GM18867 (cell line): Measurements from ENCODE around the gene KRTAP5-7.
"Not testable (repeated sequence)": the region's sequence is repeated elsewhere in the genome, so short reads cannot be mapped to it uniquely, and the experiment has no call there.

Experiments used
- ATAC-seq: cut with Tn5 transposase; IDR thresholded peaks from one replicate; pipeline ENCODE4 v1.9.1; 2021; ENCODE audit warnings: mild to moderate bottlenecking, moderate library complexity; ENCODE audit not compliant: unreplicated experiment

KRTAP5-7 gene

GRCh38 chr11:71532036-71532610 is 5.1 kb downstream of the KRTAP5-7 start:
- ATAC-seq: no peak

DNA sequence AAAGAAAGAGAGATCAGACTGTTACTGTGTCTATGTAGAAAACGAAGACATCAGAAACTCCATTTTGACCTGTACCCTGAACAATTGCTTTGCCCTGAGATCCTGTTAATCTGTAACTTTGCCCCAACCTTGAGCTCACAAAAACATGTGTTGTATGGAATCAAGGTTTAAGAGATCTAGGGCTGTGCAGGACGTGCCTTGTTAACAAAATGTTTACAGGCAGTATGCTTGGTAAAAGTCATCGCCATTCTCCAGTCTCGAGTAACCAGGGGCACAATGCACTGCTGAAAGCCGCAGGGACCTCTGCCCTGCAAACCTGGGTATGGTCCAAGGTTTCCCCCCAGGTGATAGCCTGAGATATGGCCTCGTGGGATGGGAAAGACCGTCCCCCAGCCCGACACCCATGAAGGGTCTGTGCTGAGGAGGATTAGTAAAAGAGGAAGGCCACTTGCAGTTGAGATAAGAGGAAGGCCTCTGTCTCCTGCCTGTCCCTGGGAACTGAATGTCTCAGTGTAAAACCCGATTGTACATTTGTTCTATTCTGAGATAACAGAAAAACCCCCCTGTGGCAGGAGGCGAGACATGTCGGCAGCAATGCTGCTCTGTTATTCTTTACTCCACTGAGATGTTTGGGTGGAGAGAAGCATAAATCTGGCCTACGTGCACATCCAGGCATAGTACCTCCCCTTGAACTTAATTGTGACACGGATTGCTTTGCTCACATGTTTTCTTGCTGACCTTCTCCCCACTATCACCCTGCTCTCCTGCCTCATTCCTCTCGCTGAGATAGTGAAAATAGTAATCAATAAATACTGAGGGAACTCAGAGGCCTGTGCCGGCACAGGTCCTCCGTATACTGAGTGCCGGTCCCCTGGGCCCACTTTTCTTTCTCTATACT is 7.9 kb downstream of the KRTAP5-7 start:
- ATAC-seq: not testable (repeated sequence)

DNA sequence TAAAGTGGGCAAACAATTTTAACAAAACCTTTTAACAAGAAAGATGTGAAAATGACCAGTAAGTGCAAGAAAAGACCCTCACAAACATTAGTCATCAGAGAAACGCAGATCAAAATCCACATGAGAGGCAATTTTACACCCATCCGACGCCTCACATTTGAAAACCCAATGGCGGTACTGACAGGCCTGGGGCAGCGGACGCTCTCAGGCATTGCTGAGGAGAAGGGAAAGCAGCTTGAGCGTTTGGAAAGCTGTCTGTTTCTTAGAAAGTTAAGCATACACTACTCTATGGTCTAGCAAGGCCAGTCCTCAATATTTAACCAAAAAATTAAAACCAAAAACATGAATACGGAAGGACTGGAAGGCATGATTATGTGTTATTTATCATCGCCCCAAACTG is 8.8 kb downstream of the KRTAP5-7 start:
- ATAC-seq: no peak

- ATAC-seq: no peak
These were observed 10.5 kb downstream of the KRTAP5-7 start for GRCh38 chr11:71537537-71537936.

DNA sequence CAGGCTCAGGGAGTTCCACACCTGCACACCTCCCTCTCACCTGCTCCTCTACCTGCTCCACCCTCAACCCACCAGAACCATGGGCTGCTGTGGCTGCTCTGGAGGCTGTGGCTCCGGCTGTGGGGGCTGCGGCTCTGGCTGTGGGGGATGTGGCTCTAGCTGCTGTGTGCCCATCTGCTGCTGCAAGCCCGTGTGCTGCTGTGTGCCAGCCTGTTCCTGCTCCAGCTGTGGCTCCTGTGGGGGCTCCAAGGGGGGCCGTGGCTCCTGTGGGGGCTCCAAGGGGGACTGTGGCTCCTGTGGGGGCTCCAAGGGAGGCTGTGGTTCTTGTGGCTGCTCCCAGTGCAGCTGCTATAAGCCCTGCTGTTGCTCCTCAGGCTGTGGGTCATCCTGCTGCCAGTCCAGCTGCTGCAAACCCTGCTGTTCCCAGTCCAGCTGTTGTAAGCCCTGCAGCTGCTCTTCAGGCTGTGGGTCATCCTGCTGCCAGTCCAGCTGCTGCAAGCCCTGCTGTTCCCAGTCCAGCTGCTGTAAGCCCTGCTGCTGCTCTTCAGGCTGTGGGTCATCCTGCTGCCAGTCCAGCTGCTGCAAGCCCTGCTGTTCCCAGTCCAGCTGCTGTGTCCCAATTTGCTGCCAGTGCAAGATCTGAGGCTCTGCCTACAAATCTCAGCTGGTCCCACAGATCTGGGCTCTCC is 11.1 kb downstream of the KRTAP5-7 start, which contains the start of gene KRTAP5-8:
KRTAP5-8 (plus strand) TSS at position 49 of the 689 bp plus-strand sequence; CDS start at position 80, 31 bp downstream.
- not testable (repeated sequence) for ATAC-seq

DNA sequence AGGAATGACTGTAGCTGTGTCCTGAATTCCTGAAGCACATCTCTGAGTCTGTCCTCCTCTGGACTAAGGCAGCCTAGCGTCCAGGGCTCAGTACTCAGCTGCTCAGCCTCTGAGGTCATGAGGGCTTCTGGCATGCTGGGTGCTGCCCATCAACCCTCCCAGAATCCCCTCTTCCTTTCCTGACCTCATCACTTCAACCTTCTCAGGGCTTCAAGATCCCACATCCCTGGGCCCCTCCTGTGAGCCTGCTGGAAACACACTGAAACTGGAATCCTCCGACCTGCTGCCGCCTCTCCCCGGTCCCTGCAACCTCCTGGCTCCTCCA is 11.6 kb downstream of the KRTAP5-7 start:
- ATAC-seq: no peak

GRCh38 chr11:71539017-71539416 is 11.9 kb downstream of the KRTAP5-7 start:
- no peak for ATAC-seq

GRCh38 chr11:71539971-71540370 is 12.9 kb downstream of the KRTAP5-7 start:
- ATAC-seq: peak; percentile 47

DNA sequence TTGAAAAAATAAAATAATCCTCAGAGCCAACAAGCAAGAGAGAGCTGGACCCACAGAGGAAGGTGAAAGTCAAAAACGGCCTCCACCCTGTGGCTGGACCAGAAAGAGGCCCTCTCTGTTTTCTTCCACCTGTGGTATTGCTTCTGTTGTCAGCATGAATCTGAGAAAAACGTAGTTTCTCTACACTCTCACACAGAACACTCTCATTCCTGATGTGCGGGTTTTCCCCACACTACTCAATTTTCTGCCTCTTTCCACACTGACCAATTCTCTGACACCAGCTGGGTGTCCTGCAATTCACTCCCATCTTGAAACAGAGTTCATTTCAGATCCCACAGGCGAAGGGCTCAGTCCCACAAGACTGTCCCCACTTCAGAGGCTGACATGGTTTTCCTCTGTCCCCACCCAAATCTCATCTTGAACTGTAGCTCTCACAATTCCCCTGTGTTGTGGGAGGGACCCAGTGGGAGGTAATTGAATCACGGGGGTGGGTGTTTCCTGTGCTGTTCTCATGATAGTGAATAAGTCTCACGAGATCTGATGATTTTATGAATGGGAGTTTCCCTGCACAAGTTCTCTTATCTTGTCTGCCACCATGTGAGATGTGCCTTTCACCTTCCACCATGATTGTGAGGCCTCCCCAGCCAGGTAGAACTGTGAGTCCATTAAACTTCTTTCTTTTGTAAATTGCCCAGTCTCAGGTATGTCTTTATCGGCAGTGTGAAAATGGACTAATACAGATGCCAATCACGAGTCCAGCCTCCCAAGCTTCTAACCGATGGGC is 13.6 kb downstream of the KRTAP5-7 start:
- ATAC-seq: peak; percentile 57

DNA sequence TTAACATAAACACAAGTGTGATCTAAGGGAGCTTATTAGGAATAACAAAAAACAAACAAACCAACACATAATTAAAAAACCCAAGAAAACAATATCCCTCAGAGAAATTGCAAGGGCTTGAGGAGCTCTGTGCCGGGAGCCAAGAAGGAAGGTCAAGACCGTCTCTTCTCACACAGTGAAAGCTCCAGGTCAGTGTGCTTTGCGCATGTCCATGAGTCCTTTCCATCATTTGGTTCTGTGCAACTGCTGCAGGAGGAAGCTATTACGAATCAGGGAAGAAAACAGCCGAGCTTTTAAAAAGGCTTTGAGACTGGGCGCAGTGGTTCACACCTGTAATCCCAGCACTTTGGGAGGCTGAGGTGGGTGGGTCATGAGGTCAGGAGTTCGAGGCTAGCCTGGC is 15.3 kb downstream of the KRTAP5-7 start:
- no peak for ATAC-seq

DNA sequence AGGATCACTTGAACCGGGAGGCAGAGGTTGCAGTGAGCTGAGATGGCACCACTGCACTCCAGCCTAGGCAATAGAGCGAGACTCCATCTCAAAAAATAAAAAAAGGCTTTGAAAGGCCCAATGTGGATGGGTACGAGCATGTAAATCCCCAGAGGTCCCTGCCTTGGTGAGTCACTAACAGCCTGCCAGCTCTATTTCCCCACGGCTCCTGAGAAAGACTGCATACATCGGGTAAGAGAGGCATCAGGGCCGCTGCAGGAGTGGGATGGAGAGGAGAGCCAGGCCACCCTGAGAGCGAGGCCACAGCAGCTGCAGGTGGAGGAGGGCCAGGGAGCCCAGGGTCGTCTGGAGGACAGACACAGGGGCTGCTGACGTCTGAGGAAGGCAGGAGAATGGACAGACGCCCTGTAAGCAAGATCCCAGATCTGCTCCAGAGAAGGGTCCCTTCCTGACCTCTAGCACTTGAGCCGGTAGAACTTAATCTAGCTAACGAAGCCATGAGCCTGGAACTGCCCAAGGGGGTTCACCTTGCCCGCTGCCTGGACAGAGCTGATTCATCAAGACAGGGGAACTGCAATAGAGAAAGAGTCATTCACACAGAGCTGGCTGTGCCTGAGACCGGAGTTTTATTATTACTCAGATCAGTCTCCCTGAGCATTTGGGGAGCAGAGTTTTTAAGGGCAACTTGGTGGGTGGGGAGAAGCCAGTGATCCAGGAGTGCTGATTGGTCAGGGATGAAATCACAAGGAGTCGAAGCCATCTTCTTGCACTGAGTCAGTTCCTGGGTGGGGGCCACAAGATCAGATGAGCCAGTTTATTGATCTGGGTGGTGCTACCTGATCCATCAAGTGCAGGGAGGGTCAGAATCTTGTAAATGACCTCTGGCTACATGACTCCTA is 16.1 kb downstream of the KRTAP5-7 start:
- ATAC-seq: no peak

DNA sequence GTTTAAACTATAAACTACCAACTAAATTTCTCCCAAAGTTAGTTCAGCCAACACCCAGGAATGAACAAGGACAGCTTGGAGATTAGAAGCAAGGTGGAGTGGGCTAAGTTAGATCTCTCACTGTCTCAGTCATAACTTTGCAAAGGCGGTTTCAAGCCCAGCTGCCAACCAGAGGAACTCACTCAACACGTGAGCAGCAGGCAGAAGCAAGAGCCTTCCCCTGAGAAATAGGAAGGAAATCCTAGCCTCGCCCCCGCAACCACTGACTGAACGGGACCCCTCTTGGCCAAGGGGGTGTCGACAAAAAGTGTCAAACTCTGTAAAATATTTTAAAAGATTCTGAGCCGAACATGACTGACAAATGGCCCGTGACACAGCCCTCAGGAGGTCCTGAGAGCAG is 16.8 kb downstream of the KRTAP5-7 start:
- no peak for ATAC-seq

DNA sequence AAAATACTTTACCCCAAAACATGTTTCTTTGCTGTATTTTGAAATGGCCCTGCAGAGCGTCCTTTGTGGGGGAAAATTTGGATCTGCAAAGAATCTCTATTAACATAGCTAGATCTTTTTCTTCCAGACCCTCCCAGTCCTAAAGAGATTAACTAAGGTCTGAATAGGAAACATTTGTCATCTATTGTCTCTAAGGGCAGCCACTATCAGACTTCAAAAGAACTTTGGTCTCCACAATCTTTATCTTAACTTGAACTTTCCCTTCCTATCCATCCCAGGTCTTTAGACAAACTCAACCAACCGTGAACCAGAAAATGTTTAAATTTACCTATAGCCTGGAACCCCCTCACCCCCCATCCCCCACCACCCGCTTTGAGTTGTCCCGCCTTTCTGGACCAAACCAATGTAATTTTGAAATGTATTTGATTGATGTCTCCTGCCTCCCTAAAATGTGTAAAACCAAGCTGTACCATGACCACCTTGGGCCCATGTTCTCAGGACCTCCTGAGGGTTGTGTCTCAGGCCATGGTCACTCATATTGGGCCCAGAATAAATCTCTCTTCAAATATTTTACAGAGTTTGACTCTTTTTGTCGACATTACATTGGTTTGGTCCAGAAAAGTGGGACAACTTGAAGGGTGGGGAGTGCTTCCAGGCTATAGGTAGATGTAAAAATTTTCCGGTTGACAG is 17.6 kb downstream of the KRTAP5-7 start:
- no peak for ATAC-seq

GRCh38 chr11:71545405-71545966 is 18.4 kb downstream of the KRTAP5-7 start:
- ATAC-seq: no peak

DNA sequence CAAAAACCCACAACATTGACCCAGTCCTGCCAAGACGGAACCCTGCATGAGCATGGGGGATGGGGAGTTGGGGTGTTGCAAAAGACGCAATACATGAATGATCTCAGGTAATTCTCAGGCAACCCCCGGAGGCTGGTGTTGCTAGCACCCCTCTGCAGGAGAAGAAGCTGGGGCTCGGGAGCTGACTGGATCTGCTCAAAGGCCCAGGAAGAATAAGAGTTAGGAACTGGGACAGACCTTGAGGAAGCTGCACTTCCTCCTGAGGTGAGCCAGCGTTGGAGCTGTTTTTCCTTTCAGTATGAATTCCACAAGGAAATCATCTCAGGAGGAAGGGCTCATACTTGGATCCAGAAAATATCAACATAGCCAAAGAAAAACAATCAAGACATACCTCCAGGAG is 21.1 kb downstream of the KRTAP5-7 start, which contains the start of gene KRTAP5-9:
KRTAP5-9 (plus strand) TSS at position 301 of the 400 bp plus-strand sequence. CDS start 238 bp downstream, outside the sequence.
- no peak for ATAC-seq

DNA sequence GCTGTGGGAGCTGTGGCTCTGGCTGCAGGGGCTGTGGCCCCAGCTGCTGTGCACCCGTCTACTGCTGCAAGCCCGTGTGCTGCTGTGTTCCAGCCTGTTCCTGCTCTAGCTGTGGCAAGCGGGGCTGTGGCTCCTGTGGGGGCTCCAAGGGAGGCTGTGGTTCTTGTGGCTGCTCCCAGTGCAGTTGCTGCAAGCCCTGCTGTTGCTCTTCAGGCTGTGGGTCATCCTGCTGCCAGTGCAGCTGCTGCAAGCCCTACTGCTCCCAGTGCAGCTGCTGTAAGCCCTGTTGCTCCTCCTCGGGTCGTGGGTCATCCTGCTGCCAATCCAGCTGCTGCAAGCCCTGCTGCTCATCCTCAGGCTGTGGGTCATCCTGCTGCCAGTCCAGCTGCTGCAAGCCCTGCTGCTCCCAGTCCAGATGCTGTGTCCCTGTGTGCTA is 21.7 kb downstream of the KRTAP5-7 start:
- no peak for ATAC-seq

DNA sequence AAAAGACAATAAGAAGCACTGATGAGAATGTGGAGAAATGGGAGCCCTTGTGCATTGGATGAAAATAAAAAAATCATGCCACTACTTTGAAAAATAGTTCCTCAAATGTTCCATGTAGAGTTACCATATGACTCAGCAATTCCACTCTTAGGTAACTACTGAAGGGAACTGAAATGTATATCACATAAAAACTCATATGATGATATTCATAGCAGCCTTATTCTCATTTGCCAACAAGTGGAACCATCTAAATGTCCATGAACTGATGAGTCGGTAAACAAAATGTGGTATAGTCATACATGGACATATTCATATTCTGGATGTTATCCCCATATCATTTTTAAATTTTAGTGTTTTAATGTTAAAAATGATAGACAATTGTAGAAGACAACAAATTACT is 24.6 kb downstream of the KRTAP5-7 start:
- no peak for ATAC-seq

GRCh38 chr11:71554996-71555395 is 27.9 kb downstream of the KRTAP5-7 start:
- no peak for ATAC-seq

DNA sequence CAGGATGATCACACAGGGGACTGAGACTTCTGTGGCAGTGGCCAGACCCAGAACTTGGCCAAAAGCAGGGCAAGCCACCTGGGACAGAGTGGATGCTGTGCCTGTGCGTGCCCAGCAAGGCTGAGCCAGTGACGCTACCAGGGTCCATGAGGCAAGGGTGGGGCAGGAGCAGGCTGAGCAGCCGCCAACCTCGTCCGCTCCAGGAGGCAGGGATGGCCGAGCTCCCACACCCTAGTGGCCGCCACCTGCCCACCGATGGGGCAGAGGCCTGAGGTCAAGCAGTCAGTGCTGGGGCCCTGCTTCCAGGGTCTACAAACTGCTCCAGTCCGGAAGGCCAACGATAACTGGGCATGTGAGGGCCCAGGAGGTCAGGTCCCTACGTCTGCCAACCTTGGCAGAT is 28.4 kb downstream of the KRTAP5-7 start:
- no peak for ATAC-seq
